ENCODE data around the gene DARS2.
"Not testable (repeated sequence)": the region's sequence is repeated elsewhere in the genome, so short reads cannot be mapped to it uniquely, and the experiment has no call there.

Gene DARS2, protein sequence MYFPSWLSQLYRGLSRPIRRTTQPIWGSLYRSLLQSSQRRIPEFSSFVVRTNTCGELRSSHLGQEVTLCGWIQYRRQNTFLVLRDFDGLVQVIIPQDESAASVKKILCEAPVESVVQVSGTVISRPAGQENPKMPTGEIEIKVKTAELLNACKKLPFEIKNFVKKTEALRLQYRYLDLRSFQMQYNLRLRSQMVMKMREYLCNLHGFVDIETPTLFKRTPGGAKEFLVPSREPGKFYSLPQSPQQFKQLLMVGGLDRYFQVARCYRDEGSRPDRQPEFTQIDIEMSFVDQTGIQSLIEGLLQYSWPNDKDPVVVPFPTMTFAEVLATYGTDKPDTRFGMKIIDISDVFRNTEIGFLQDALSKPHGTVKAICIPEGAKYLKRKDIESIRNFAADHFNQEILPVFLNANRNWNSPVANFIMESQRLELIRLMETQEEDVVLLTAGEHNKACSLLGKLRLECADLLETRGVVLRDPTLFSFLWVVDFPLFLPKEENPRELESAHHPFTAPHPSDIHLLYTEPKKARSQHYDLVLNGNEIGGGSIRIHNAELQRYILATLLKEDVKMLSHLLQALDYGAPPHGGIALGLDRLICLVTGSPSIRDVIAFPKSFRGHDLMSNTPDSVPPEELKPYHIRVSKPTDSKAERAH

DNA sequence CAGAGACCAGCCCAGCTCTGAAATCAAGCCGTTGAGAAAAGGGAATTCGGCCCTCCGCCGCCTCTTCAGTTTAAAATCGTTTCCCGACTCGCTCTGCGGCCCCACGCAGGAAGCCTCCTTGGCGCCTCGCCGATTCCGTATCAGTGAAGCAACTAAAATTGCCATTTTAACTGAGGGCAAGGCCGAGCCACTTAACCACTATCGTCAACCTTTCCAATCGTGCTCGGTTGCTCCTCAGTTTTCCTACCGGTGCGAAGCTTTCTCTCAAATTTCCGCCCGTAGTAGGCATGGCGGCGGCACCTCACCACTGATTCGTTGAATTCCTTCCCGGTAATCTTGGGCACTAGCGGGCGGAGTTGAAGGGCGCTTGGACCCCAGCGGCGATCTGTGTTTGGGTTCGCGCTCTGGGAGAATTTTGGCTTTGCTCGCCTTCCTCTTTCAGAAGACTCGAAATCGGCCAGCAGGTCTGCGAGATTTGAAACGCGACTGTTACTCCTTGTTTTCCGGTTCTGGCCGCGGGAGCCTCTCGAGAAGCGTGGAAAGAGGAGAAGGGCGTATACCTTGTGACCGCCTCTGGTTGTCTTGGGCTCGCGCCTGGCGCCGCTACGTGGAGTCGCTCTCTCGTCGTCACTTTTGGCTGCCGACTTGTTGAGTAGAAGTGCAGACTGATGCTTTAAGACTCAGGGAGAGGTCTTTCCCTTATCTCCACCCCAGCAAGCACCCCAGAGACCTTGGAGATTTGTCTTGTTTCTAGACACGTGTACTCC lies at the start of gene DARS2, which contains the start of gene CENPL:
Gene DARS2, plus strand, starts transcription at position 359 of the 767 bp plus-strand sequence. CDS start 557 bp downstream, outside the sequence.
Gene CENPL, minus strand, starts transcription at position 569 of the 767 bp plus-strand sequence. CDS start 13,584 bp downstream, outside the sequence.
- peak; percentile 81 to 86 (median 85) for DNase-seq (ENCODE audit: low read depth in 3 of 3)

DNA sequence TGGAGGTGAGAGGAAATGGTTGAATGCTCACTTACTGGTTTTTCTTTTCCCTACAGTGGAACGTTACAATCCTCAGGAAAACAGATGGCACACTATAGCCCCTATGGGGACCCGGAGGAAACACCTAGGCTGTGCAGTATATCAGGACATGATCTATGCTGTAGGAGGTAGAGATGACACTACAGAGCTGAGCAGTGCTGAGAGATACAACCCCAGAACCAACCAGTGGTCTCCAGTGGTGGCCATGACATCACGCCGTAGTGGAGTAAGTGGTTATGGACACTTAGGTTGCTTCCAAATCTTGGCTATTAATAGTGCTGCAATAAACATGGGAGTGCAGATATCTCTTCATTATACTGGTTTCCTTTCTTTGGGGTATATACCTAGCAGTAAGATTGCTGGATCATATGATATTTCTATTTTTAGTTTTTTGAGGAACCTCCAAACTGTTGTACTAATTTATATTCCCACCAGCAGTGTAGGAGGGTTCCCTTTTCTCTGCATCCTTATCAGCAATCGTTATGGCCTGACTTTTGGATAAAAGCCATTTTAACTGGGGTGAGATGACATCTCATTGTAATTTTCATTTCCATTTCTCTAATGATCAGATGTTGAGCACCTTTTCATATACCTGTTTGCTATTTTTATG lies 48.8 kb upstream of the DARS2 start:
- DNase-seq (ENCODE audit: low read depth in 3 of 3) = no peak

DNA sequence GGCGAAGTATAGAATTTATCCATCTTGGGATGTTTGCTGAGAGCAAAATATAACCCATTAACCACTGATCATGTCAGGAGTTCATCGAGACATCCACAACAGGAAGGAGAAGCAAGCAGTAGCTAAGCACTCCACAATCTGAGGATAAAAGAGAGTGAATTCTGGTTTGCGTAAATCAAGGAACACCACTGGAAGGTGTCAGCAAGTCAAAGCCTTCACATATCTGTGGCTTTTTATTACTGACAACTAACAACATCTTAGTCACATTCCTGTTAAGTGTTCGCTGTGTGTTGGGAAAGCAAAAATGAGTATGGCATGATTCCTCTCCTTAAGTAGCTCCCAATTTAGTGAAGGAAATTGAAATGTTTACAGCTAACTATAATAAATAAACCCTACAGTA lies 44.5 kb upstream of the DARS2 start:
- DNase-seq (ENCODE audit: low read depth in 3 of 3) = no peak

DNA sequence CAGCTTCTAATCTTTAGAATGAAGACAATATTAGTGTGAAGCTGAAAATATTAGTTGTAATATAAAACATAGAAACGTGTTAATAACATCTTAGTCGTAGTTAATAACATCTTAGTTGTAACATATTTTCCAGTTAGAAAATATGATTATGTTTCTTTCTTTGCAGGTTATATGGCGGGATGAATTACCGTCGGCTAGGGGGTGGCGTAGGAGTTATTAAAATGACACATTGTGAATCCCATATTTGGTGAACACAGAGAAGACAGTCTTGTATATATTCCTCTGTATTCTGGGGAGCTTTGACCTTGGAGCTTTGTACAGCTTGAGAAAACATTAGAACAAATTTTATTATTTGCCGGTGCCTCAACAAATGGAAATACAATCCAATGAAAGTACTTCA lies 39.5 kb upstream of the DARS2 start:
- DNase-seq (ENCODE audit: low read depth in 3 of 3) = no peak

DNA sequence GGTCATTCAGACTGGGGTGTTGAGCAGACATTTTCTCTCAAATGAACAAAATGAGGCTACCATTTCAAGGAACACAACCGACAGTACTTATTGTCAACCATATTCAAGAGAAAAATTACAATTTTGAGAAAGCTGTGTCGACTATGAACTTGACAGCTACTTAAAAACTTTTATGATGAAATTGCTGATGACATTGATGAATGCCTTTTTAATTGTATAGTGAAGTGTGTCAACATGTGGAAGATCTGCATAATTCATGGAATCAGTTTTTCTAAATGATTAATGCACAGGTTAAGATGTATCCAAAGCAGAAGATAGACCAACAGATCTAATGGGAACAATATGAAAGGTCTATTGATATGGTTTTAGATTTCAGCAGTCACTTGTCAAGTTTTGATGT lies 34.6 kb upstream of the DARS2 start:
- DNase-seq (ENCODE audit: low read depth in 3 of 3) = no peak

DNA sequence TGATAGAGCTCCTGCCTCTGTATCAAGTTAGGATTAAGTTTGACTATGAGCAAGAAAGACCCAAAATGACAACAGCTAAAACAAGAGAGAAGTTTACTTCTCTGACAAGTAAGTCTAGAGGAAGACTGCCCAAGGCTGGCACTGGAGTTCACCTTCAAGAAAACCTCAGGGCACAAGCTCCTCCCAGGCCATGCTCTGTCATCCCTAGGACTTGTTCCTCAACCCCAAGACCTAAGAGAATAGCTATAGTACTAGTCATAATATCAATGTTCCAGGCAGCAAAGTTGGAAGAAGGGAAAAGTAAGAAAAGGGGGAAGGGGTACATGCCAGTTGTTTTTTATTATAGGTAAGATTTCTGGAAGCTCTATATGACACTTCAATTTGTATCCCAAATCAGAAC lies 26.4 kb upstream of the DARS2 start:
- DNase-seq (ENCODE audit: low read depth in 3 of 3) = no peak

DNA sequence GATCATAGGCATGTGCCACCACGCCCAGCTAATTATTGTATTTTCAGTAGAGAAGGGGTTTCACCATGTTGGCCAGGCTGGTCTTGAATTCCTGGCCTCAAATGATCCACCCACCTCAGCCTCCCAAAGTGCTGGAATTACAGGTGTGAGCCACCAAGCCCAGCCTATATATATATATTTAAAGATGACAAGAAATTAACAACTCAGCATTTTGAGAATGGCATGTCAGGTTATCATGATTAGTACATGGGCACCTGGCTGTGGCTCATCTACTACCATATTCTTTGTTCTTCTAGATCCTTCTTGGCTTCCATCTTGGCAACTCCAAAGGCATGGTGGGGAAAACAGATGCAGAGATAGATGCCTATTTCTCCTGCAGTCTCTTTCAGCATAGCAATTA lies 24.5 kb upstream of the DARS2 start:
- DNase-seq (ENCODE audit: low read depth in 3 of 3) = not testable (repeated sequence)

DNA sequence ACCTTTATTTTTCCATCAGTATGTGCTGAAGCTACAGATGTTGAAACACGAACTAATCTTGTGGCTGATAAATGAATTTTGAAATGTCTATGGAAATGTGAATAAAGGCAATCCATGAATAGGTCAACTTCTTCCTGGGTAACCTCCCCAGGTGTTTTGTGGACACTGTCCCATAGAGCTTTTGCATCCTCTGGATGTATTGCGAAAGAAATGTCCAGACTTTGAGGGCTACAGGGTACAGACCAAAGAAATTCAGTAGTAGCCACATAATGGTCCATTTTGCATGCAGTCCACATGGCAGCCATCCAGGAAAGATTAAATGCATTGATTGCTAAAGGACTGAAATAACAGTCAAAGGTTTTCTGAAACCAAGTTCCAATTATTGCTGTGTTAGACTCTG lies 21.5 kb upstream of the DARS2 start:
- DNase-seq (ENCODE audit: low read depth in 3 of 3) = no peak

DNA sequence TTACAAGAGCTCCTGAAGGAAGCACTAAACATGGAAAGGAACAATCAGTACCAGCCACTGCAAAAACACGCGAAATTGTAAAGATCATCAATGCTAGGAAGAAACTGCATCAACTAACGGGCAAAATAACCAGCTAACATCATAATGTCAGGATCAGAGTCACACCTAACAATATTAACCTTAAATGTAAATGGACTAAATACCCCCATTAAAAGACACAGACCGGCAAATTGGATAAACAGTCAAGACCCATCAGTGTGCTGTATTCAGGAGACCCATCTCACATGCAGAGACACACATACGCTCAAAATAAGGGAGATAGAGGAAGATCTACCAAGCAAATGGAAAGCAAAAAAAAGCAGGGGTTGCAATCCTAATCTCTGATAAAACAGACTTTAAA lies 10.8 kb upstream of the DARS2 start:
- not testable (repeated sequence) for DNase-seq (ENCODE audit: low read depth in 3 of 3)

DNA sequence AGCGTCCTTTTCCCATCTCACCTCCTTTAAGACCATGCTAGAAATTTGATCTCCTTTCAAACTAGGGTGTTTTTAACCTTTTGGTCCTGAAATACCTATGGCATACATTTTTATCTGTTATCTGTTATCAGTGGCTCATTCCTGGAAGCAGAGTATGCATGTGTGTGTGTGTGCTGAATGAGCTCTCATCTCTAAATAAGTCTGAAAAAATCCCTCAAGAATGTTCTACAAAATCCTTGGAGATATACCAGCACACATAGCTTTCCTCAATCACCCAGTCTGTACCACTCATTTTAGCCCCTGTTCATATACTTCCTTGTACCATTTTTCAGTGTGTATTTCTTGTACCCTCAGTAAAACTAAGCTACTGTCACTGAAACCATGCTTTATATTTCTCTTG lies 6.0 kb upstream of the DARS2 start:
- no peak for DNase-seq (ENCODE audit: low read depth in 3 of 3)

DNA sequence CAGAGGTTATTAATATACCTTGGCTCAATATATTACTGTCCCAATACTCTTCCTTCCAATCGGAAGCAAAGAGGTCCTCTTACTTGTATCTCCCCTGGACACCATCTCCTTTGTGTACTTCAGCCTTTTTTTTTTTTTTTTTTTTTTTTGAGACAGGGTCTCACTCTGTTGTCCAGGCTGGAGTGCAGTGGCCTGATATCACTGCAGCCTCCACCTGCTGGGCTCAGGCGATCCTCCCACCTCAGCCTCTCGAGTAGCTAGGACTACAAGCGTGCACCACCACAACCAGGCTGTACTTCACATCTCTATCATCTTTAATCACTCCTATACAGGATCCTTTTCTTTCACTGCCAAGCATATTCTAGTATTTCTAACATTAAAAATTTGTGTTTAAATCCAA lies 2.8 kb upstream of the DARS2 start:
- DNase-seq (ENCODE audit: low read depth in 3 of 3) = no peak

DNA sequence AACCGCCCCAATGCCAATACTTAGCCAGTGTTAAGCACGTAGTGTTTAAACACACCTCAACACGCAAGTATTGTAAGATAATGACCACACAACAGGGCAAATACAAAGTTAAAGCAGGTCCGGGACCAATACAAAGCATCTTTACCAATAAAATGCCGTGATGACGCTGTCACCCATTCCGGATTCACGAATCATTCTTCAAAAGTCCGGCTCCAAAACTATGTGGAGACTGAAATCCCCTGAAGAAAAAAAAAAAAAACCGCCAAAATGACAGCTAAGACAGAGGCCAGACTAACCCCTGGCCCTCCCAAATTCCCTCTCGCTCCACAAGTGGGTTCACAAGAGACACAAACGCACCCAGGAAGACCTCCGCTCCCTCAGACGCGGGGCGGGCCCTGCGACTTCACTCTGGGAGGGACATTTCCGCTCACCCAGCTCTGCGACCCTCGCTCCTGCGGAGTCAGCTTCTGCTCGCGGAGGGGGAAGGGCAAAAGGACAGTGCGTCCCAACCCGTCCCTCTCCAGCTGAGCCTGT lies 625 bp upstream of the DARS2 start:
- DNase-seq (ENCODE audit: low read depth in 3 of 3) = no peak

DNA sequence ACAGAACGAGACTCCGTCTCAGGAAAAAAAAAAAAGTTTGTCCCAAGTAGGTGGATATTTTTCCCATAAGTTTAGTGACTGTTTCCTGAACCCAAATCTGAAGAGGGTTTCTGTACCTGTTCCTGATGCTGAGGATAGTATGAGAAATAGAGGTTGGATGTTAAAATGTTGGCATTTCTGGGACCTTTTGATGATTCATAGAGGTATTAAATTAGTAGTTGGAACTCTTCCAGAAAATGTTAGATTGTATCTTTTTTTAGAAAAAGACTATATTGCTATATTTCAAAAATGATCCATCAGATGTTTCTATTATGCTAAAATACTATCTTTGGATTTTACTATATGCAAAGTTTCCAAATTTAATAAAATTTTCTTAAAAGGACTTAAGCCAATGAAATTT lies 3.1 kb downstream of the DARS2 start:
- DNase-seq (ENCODE audit: low read depth in 3 of 3) = no peak

DNA sequence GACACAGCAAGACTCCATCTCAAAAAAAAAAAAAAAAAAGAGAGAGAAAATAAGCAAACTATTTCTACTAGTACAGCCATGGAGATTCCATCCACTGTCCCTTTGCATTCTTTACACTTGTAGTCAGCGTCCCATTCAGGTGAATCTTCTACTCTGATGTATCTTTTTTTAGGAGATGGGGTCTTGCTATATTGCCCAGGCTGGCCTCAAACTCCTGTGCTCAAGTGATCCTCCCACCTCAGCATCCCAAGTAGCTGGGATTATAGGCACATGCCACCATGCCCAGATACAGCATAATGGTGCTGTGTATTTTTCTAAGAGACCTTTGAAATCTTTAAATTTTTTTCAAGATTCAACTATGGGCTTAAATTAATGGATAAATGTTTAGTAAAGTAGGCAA lies 8.3 kb downstream of the DARS2 start:
- DNase-seq (ENCODE audit: low read depth in 3 of 3) = no peak

DNA sequence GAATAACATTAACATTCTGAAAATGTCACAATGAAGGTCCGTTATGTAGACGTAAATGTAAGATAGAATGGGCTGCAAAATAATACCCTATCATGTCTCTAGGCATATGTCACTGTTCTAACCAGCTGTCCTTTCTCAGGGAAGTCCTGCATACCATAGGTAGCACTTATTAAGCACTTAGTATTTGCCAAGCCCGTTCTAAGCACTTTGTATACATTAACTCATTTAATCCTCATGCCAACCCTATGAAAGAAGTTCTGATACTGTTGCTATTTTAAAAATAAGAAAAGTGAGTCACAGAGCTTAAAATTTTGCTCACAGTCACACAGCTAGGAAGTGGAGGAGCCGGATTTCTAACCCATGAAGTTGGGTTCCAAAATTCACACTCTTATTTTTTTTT lies 27.6 kb downstream of the DARS2 start:
- no peak for DNase-seq (ENCODE audit: low read depth in 3 of 3)

DNA sequence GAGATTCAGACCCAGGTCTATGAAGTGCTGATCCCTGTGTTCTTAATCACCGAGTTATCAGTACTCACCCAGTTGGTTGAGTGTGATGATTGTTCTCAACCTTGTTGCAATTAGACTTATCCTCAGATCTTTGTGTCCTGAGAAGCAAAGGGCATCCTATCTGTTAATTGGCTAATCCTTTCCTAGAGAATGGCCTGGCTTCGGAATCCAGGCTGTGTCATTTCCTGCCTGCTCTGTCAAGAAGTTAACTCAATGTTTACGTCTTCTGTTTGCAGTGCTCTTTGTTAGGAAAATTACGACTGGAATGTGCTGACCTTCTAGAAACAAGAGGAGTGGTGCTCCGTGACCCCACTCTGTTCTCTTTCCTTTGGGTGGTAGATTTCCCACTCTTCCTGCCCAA lies 28.6 kb downstream of the DARS2 start:
- DNase-seq (ENCODE audit: low read depth in 3 of 3) = no peak

DNA sequence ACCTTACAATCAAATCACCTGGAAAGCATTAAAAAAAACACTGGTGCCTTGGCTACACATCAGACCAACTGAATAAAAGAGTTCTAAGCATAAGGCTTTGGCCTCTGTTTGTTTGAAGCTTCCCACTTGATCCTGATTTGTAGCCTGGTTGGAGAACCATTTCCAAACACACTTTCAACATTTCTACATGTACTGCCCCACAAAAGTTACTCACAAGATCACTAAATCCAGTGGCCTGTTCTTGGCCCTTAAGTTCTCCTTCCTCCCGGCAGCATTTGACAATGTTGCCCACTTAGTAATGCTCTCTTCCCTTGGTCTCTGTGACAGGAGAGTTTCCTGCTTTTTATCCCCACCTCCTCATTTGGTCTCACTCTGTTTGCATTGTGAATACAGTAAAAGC lies 31.5 kb downstream of the DARS2 start:
- no peak for DNase-seq (ENCODE audit: low read depth in 3 of 3)

DNA sequence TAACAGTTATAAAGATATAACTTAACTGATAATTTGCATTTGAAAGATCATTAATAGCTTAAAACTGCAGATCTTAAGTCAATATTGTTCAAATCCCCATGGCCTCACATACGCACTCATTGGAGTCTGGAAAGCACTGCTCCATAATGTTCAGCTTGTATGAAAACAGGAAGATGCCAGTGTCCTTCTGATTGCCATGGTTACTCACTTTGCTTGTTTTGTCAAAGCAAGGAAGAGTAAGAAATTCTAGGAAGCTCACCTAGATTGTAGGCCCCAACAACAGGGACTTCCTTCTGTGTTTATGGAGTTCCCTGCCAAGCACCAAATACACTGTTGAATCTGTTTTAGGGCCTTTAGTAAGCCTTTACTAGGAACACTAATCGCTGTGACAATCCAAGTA lies 32.4 kb downstream of the DARS2 start:
- no peak for DNase-seq (ENCODE audit: low read depth in 3 of 3)

DNA sequence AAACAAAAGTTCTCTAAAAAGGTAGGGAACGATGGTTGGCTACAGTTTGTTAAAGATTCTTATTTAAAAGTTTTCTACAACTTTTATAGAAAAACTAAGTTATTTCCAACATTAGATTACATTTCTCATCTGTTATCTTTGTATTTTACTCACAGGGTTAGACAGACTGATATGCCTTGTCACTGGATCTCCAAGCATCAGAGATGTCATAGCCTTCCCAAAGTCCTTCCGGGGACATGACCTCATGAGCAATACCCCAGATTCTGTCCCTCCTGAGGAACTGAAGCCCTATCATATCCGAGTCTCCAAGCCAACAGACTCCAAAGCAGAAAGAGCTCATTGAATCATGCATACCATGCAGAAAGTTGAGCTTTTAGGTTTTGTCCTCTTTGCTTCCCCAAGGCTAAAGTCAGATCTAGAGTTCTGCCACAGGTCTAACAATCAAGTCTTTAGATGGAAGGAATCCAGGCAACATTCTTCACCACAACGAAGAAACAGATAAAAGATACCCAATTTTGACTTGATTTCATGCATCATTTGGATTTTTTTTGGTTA lies 33.0 kb downstream of the DARS2 start:
- DNase-seq (ENCODE audit: low read depth in 3 of 3) = no peak

DNA sequence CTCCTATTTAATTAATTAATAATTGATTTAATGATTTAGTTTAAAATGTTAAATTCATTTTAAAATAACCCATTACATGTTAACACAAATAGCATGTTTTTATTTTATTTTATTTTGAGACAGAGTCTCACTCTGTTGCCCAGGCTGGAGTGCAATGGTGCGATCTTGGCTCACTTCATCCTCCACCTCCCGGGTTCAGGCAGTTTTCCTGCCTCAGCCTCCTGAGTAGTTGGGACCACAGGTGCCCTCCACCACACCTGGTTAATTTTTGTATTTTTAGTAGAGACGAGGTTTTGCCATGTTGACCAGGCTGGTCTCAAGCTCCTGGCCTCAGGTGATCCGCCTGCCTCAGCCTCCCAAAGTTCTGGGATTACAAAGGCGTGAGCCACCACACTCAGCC lies 35.1 kb downstream of the DARS2 start:
- DNase-seq (ENCODE audit: low read depth in 3 of 3) = not testable (repeated sequence)

DNA sequence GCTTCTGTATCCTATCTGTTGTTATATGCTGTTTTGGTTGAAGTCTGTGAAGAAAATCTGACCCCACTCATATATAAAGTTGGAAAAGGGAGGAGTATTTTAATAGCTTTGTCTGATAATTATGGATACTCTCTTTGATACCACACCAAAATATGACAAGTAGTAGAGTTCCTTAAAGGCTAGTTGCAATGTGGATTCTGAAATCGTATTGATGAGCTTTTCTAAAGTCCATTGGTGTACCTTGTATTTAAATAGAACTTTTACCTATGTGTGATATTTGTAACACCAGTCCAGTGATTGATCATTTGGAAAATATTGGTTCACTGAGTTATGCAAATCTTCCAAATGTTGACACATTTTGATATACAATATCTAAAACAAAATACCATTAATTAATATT lies 35.6 kb downstream of the DARS2 start:
- DNase-seq (ENCODE audit: low read depth in 3 of 3) = no peak

Measured in stimulated activated CD4-positive, alpha-beta T cell treated with anti-CD3 and anti-CD28 coated beads, TNF-alpha, amount 100 ng/mL, for 24 hours (primary cell).